GOT3 (cell line): ENCODE results near the gene INCENP.
"Not testable (repeated sequence)": the region's sequence is repeated elsewhere in the genome, so short reads cannot be mapped to it uniquely, and the experiment has no call there.

Experiments used
- DNase-seq: peaks from one replicate; lab custom pipeline; 2025; ENCODE audit warnings: mixed read lengths; lab: John Stamatoyannopoulos, UW

Gene INCENP

DNA sequence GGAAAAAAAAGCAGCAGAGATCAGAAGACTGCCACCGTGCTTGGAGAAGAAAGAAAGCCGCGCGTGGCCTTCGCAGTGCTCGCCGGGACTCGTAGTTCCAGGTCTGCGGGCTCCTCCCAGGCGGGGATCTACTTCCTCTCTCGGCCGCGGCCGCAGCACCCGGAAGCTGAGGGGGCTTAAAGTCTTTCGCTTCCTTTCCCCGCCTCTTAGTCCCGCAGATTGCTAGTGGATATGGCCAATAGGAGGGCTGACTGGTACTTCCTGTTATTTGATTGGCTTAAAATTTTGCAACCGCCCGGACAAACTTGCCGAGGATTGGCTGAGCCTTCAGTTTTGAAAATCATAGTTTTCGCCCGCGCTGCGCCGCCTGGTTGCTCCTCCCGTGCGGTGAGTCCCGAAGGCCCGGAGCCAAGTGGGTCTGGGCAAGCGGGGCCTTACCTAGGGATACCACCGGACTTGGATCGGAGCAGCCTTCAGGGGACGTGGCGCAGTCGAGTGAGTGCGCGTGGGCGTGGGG lies at the start of gene INCENP:
Gene INCENP, plus strand, starts transcription at position 343 of the 517 bp plus-strand sequence. CDS start 4,151 bp downstream, outside the sequence.
- DNase-seq: peak; percentile 88

GRCh38 chr11:62075438-62075837 lies 48.4 kb upstream of the INCENP start:
- no peak for DNase-seq

GRCh38 chr11:62077132-62077531 lies 46.7 kb upstream of the INCENP start:
- no peak for DNase-seq

GRCh38 chr11:62081378-62082291 lies 42.2 kb upstream of the INCENP start:
- peak; percentile 40 for DNase-seq

DNA sequence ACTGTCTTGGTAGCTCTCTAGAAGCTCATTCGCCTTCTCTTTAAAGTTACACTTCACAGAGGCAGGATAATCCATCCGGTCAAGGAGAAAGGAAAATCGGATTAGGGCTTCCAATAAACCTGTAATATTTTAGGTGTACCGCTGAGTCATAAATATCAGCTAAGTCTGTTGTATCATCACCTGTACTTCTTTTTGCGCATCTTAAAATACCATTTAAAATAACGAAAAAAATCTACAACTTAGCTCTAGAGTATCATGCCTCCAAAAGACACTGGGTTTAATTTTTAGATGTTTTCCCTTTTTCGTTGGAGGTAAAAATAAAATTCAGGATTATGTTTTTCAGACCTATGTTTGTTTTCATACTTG lies 41.5 kb upstream of the INCENP start:
- no peak for DNase-seq

- DNase-seq: not testable (repeated sequence)
Observed at GRCh38 chr11:62084801-62085200, 39.0 kb upstream of the INCENP start.

- no peak for DNase-seq
Observed at GRCh38 chr11:62087694-62088093, 36.1 kb upstream of the INCENP start.

- DNase-seq: no peak
Observed at GRCh38 chr11:62088331-62088933, 35.4 kb upstream of the INCENP start.

DNA sequence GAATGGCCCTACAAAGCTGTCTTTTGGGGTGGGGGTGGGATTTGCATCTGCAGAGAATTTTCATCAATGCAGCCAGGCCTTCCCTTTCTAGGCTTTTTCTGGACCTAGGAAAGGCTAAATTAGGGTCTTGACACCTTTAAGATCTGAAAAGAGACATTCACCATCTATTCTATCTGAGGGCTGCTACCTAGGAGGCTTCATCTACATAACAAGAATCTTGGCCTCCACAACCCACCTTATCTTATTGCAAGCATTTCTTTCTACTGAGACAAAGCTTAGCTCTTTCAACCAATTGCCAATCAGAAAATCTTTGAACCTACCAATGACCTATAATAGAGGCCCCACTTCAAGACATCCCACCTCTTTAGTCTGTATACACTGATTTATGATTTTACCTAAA lies 20.7 kb upstream of the INCENP start:
- DNase-seq: no peak

DNA sequence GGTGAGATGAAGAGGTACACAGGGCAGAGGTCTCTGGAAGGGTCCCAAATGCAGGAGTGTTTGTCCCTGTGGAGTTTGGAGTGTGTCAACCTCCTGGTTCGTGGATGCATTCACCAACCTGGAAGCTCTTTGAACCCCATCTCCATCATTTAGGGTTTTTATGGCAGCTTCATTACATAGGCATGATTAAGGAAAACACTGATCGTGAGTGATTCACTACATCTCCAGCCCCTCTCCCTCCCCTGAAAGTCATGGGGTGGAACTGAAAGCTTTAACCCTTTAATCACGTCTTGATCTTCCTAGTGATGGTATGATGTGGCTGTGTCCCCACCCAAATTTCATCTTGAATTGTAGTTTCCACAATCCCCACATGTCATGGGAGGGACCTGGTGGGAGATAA lies 19.8 kb upstream of the INCENP start:
- no peak for DNase-seq

DNA sequence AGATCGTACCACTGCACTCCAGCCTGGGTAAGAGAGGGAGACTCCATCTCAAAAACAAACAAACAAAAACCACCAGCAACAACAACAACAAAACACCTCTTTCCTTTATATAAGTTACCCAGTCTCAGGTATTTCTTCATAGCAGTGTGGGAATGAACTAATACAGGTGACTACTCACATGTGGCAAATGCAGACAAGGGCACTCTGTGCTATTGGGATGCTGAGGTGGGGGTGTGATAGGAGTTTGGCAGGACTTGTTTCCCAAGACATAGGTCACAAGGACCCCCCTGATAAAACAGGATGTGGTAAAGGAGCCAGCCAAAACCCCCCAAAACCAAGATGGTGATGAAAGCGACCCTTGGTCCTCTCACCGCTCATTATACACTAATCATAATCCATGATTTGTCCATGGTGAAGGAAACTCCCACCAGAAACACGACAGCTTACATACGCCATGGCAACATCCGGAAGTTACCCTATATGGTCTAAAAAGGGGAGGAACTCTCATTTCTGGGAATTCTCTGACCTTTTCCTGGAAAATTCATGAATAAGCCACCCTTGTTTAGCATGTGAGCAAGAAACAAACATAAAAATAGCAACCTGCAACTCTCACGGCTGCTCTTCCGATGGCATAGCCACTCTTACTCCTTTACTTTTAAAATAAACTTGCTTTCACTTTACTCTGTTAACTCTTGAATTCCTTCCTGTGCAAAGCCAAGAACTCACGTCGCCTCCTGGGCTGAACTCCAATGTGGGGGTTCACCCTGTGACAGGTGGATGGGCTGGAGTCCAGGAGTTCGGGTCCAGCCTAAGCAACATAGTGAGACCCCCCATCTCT lies 18.8 kb upstream of the INCENP start:
- DNase-seq: no peak

- no peak for DNase-seq
Observed at GRCh38 chr11:62105667-62106191, 18.1 kb upstream of the INCENP start.

- DNase-seq: no peak
Observed at GRCh38 chr11:62108017-62108750, 15.6 kb upstream of the INCENP start.

GRCh38 chr11:62108971-62109404 lies 14.8 kb upstream of the INCENP start:
- no peak for DNase-seq

DNA sequence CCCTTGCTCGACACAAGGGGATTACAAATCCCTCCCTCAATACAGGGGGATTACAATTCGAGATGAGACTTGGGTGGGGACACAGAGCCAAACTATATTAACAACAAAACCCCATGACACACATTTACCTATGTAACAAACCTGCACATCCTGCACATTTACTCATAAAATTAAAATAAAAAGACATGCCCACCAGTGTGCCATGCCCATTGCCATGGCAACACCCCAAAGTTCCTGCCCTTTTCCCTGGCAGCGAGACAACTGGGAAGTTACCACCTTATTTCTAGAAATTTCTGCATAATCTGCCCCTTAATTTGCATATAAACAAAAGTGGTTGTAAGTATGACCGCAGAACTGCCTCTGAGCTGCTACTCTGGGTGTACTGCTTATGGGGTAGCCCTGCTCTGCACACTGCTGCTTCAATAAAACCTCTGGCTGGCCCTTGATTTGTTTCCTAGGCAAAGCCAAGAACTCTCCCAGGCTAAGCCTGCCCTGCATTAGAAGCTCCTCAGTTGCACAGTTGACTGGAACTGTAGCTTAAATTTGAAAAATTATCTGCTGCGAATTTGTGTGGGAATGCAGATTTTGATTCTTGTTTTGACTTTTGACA lies 8.6 kb upstream of the INCENP start:
- no peak for DNase-seq

- no peak for DNase-seq
Observed at GRCh38 chr11:62116451-62116850, 7.4 kb upstream of the INCENP start.

DNA sequence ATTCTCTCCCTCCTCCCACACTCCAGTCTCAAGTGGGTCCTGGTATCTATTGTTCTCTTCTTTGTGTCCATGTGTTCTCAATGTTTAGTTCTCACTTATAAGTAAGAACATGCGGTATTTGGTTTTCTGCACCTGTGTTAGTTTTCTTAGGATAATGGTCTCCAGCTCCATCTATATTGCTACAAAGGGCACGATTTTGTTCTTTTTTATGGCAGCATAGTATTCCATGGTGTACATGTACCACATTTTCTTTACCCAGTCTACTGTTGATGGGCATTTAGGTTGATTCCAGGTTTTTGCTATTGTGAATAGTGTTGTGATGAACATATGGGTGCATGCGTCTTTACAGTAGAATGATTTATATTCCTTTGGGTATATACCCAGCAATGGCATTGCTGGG lies 4.2 kb upstream of the INCENP start:
- DNase-seq: no peak

- DNase-seq: no peak
Observed at GRCh38 chr11:62120001-62120400, 3.8 kb upstream of the INCENP start.

GRCh38 chr11:62120431-62120830 lies 3.4 kb upstream of the INCENP start:
- no peak for DNase-seq

DNA sequence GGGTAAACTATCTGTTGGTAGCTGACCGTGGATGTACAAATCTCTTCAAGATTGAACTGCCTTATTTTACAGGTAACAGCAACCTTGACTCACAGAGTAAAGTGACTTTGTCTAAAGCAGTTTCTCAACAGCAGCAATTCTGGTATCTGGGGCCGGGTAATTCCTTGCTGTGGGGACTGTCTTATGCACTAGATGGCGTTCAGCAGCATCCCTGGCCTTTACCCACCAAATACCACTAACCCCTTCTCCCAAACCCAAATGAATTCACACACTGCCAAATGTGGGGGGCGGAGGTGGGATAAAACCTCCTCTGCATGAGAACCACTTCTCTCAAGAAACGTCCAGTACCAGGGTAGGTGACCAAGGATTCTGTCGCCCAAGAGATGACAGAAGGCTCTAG lies 1.7 kb upstream of the INCENP start:
- DNase-seq: no peak
